Measurements from ENCODE around the gene DAAM1. TPM values are rescaled to one million over a fixed set of nuclear protein-coding genes. Genes with fewer than 3 reads are reported as not detected.

Gene DAAM1
- polyA plus RNA-seq, 3 donors, result 3.2 to 6.3 (median 4.4) TPM

GRCh38 chr14:59210621-59211020 lies 22.2 kb downstream of the DAAM1 start:
- H3K9me3 Mint-ChIP-seq, result no peaks in the 10 kb centered on the region
- H3K9me3 ChIP-seq (replicated peaks in 1 of 2; ENCODE audit: control insufficient read depth in 1 of 2, insufficient read depth in 1 of 2, low read length in 2 of 2), result no peaks in the 10 kb centered on the region
- no peak for TF ChIP-seq CTCF (IDR thresholded peaks at IDR 0.05)
- H3K27me3 ChIP-seq (ENCODE audit: control insufficient read depth in 2 of 2, insufficient read depth in 2 of 2, low read length in 2 of 2), result no peaks in the 10 kb centered on the region
- H4K20me1 ChIP-seq (ENCODE audit: insufficient read depth, low read length), result peaks cover 3% of the 10 kb centered on the region
- no peak overlapping the region for H2AFZ ChIP-seq (ENCODE audit: insufficient read depth, low read depth, low read length, poor library complexity, severe bottlenecking)
- H3K79me2 ChIP-seq (ENCODE audit: insufficient read depth, low read length), result no peaks in the 10 kb centered on the region
- no peak overlapping the region for H3K27ac Mint-ChIP-seq
- DNase-seq, result no peak
- peaks cover 0 to 1% (median 0%) of the 10 kb centered on the region in 3 donors for H3K27me3 Mint-ChIP-seq (ENCODE audit: low read depth in 3 of 3)
- H3K4me1 Mint-ChIP-seq, result peaks cover 5% of the 10 kb centered on the region
- no peak overlapping the region for H3K4me2 ChIP-seq (replicated peaks; ENCODE audit: extremely low read depth, low read length, poor library complexity, severe bottlenecking)
- H3K4me1 ChIP-seq (ENCODE audit: control insufficient read depth in 1 of 2, insufficient read depth in 2 of 2, low read length in 2 of 2), result no peaks in the 10 kb centered on the region
- H3K4me3 ChIP-seq (replicated peaks in 1 of 3; ENCODE audit: low read depth in 2 of 3, low read length in 3 of 3), result no peak overlapping the region
- H3K4me3 Mint-ChIP-seq, result no peak overlapping the region
- H3K36me3 ChIP-seq (replicated peaks in 1 of 2; ENCODE audit: control insufficient read depth in 1 of 2, insufficient read depth in 2 of 2, low read length in 2 of 2), result no peaks in the 10 kb centered on the region
- H3K27ac ChIP-seq (ENCODE audit: low read depth in 1 of 2, low read length in 2 of 2), result no peak overlapping the region
- intact Hi-C loops (cut with micrococcal nuclease), result no loop called here
- no peaks in the 10 kb centered on the region for H3K36me3 Mint-ChIP-seq
- no peak overlapping the region for H3K9ac ChIP-seq (ENCODE audit: insufficient read depth, low read length, poor library complexity, severe bottlenecking)

GRCh38 chr14:59213368-59214315 lies 25.2 kb downstream of the DAAM1 start:
- Histone ChIP-seq H4K20me1 (ENCODE audit: insufficient read depth, low read length) (peaks cover 3% of the 10 kb centered on the region), H3K4me3 (replicated peaks in 1 of 3; ENCODE audit: low read depth in 2 of 3, low read length in 3 of 3) (no peak overlapping the region), H3K79me2 (ENCODE audit: insufficient read depth, low read length) (no peaks in the 10 kb centered on the region), H3K4me1 (ENCODE audit: control insufficient read depth in 1 of 2, insufficient read depth in 2 of 2, low read length in 2 of 2) (no peaks in the 10 kb centered on the region), H3K4me2 (replicated peaks; ENCODE audit: extremely low read depth, low read length, poor library complexity, severe bottlenecking) (no peak overlapping the region), H2AFZ (ENCODE audit: insufficient read depth, low read depth, low read length, poor library complexity, severe bottlenecking) (no peak overlapping the region), H3K27me3 (ENCODE audit: control insufficient read depth in 2 of 2, insufficient read depth in 2 of 2, low read length in 2 of 2) (no peaks in the 10 kb centered on the region), H3K27ac (ENCODE audit: low read depth in 1 of 2, low read length in 2 of 2) (no peak overlapping the region), H3K9me3 (replicated peaks in 1 of 2; ENCODE audit: control insufficient read depth in 1 of 2, insufficient read depth in 1 of 2, low read length in 2 of 2) (no peaks in the 10 kb centered on the region), H3K9ac (ENCODE audit: insufficient read depth, low read length, poor library complexity, severe bottlenecking) (no peak overlapping the region), H3K36me3 (replicated peaks in 1 of 2; ENCODE audit: control insufficient read depth in 1 of 2, insufficient read depth in 2 of 2, low read length in 2 of 2) (no peaks in the 10 kb centered on the region)
- intact Hi-C loops (cut with micrococcal nuclease), result no loop called here
- WGBS (ENCODE audit: insufficient coverage), result 96% methylated on average over 3 of the region's 7 CpGs
- Mint-ChIP-seq H3K9me3 (no peaks in the 10 kb centered on the region), H3K27me3 (ENCODE audit: low read depth in 3 of 3) (peaks cover 0 to 1% (median 0%) of the 10 kb centered on the region in 3 donors), H3K27ac (no peak overlapping the region), H3K4me3 (no peak overlapping the region), H3K4me1 (peaks cover 5% of the 10 kb centered on the region), H3K36me3 (no peaks in the 10 kb centered on the region)
- TF ChIP-seq CTCF (IDR thresholded peaks at IDR 0.05), result no peak
- no peak for DNase-seq
